GM23248 (cell line): Measurements from ENCODE around the gene KREMEN2. TPM values are rescaled to one million over a fixed set of nuclear protein-coding genes. Genes with fewer than 3 reads are reported as not detected.

ENCODE experiments used
- DNase-seq: peaks from one replicate; pipeline ENCODE4 v3.0.0-alpha.2; 2015
- H2AFZ ChIP-seq: fragments of 200-600 bp; sonication (generic); 2 replicates; pipeline ENCODE4 v1.6.1; 2016; ENCODE audit warnings: antibody characterized with exemption
- H3F3A ChIP-seq: fragments of 200-600 bp; sonication (generic); 2 replicates; pipeline ENCODE4 v1.6.1; 2016; ENCODE audit warnings: mild to moderate bottlenecking, antibody characterized with exemption, mixed run types; ENCODE audit not compliant: insufficient read depth
- H3K27ac ChIP-seq: fragments of 200-600 bp; sonication (generic); 2 replicates; pipeline ENCODE4 v1.5.1; 2016; ENCODE audit warnings: mild to moderate bottlenecking
- H3K27me3 ChIP-seq: fragments of 200-600 bp; sonication (generic); replicated peaks from 2 replicates; pipeline ENCODE4 v1.6.1; 2016; ENCODE audit warnings: mild to moderate bottlenecking; ENCODE audit not compliant: insufficient read depth
- H3K36me3 ChIP-seq: fragments of 200-600 bp; sonication (generic); 2 replicates; pipeline ENCODE4 v1.6.1; 2016; ENCODE audit warnings: low read depth, mild to moderate bottlenecking
- H3K4me1 ChIP-seq: fragments of 200-600 bp; sonication (generic); 2 replicates; pipeline ENCODE4 v1.6.1; 2016; ENCODE audit warnings: mild to moderate bottlenecking; ENCODE audit not compliant: insufficient read depth
- H3K4me2 ChIP-seq: fragments of 200-600 bp; sonication (generic); one replicate; pipeline ENCODE4 v1.6.1; 2016; ENCODE audit warnings: mild to moderate bottlenecking; ENCODE audit not compliant: unreplicated experiment
- H3K4me3 ChIP-seq: fragments of 200-600 bp; sonication (generic); 2 replicates; pipeline ENCODE4 v1.5.1; 2016; ENCODE audit warnings: mild to moderate bottlenecking
- H3K79me2 ChIP-seq: fragments of 200-600 bp; sonication (generic); 2 replicates; pipeline ENCODE4 v1.6.1; 2016; ENCODE audit warnings: mild to moderate bottlenecking; ENCODE audit not compliant: insufficient read depth
- H3K9ac ChIP-seq: fragments of 200-600 bp; sonication (generic); 2 replicates; pipeline ENCODE4 v1.6.1; 2016; ENCODE audit warnings: mild to moderate bottlenecking
- H3K9me2 ChIP-seq: fragments of 200-600 bp; sonication (generic); 2 replicates; pipeline ENCODE4 v1.6.1; 2016; ENCODE audit warnings: mixed run types, mild to moderate bottlenecking, moderate library complexity; ENCODE audit not compliant: insufficient read depth
- H3K9me3 ChIP-seq: fragments of 200-600 bp; sonication (generic); one replicate; pipeline ENCODE4 v1.6.1; 2017; ENCODE audit warnings: low read depth
- H4K20me1 ChIP-seq: fragments of 200-600 bp; sonication (generic); 2 replicates; pipeline ENCODE4 v1.6.0; 2016; ENCODE audit not compliant: insufficient read depth
- EZH2 ChIP-seq: fragments of 200-600 bp; sonication (generic); IDR thresholded peaks from 2 replicates; pipeline ENCODE4 v1.6.1; 2018; ENCODE audit warnings: antibody characterized with exemption, mild to moderate bottlenecking; ENCODE audit not compliant: insufficient read depth, poor library complexity, severe bottlenecking
- EZH2phosphoT487 ChIP-seq: fragments of 200-600 bp; sonication (generic); IDR thresholded peaks from 2 replicates; pipeline ENCODE4 v1.6.1; 2018; ENCODE audit warnings: antibody characterized with exemption, moderate library complexity, mild to moderate bottlenecking, low read depth; ENCODE audit not compliant: insufficient read depth
- WGBS, 2 experiments: methylation state at CpG; one replicate each; pipeline ENCODE4 v1.1.6; 2015 to 2017; ENCODE audit warnings: low lambda C conversion rate in 2 of 2, low coverage in 1 of 2; ENCODE audit errors: missing lambda C conversion rate in 2 of 2; 5-methylcytosine and 5-hydroxymethylcytosine counted together
- in situ Hi-C: fragments of 300-500 bp; cut with MboI; formaldehyde crosslinking; loops from 2 replicates; pipeline ENCODE4 v1.15.0; 2020
- polyA plus RNA-seq: library from polyadenylated mRNA; unstranded; fragments of >200 nt; fragmentation: Nextera tagmentation; extraction: Ambion mirVana; gene quantifications from 2 replicates; pipeline ENCODE4 v1.2.1, GENCODE V29; 2016
- small RNA-seq: library from RNA; depleted of rRNA; stranded (forward); fragments of <200 nt; gene quantifications from one replicate; pipeline ENCODE3, GENCODE V24; 2014; ENCODE audit warnings: low read depth, low replicate concordance
- total RNA-seq: library from RNA; depleted of rRNA; stranded (reverse); fragments of >200 nt; shearing (Covaris generic); gene quantifications from 2 replicates; pipeline ENCODE4 v1.2.3, GENCODE V29; 2014; rRNA removed

The KREMEN2 gene
- total and polyA plus RNA-seq, 2 experiments from 2014 or later, result not detected

DNA sequence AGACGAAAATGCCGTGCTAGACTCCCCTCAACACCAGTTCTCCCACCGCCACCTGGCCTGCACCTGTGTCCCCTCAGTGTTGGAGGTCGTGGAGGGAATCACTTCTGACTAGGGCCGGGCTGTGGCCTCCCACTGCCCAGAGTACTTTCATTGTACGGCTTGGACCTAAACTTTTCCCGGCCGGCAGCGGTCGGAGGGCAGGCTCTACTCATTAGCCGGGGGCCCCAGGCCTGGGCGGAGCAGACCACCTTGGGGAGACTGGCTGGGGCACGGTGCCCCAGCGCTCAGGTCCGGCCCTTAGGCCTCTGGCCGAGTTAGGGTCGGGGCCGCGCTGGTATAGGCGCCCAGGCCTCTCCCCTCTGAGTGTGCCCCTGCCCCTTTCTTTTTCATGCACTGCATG, 53.3 kb downstream of the KREMEN2 start:
- Histone ChIP-seq H2AFZ (no peak overlapping the region), H3K27me3 (peaks cover 4% of the 10 kb centered on the region; the same call in 1 of the 2 replicates), H4K20me1 (no peaks in the 10 kb centered on the region), H3K9me2 (no peaks in the 10 kb centered on the region), H3K36me3 (peaks cover 2% of the 10 kb centered on the region; the same call in 1 of the 2 replicates), H3K4me2 (no peak overlapping the region), H3K79me2 (no peaks in the 10 kb centered on the region), H3K4me3 (no peak overlapping the region), H3K27ac (no peak overlapping the region), H3K9ac (no peak overlapping the region), H3K9me3 (no peaks in the 10 kb centered on the region), H3F3A (peaks cover 4% of the 10 kb centered on the region; the same call in 1 of the 2 replicates), H3K4me1 (peaks cover 6% of the 10 kb centered on the region; the same call in 1 of the 2 replicates)
- WGBS, 2 experiments, result 54 to 59% methylated on average over 15 to 20 of the region's 20 CpGs
- TF ChIP-seq EZH2 (no peak), EZH2phosphoT487 (no peak)
- in situ Hi-C loops, result no loop called here
- no peak for DNase-seq

Small RNAs within 50 kb of the gene (small RNA-seq; reads per million reads assigned to genes)
- gene LINC00514, result not detected

Other genes with a start within 250 kb of the KREMEN2 start
- gene PRSS27, start 244.1 kb upstream of the KREMEN2 start, total RNA-seq, result 0.76 TPM in 1 of 2 replicates, not detected in the other
- 0.68 and 0.80 TPM in 2 replicates for gene PRSS27, start 244.1 kb upstream of the KREMEN2 start, polyA plus RNA-seq
- 42.6 and 53.6 TPM in 2 replicates for gene SRRM2, start 211.6 kb upstream of the KREMEN2 start, total RNA-seq
- 173 and 202 TPM in 2 replicates for gene SRRM2, start 211.6 kb upstream of the KREMEN2 start, polyA plus RNA-seq
- 320 and 713 TPM in 2 replicates for gene ELOB, start 187.0 kb upstream of the KREMEN2 start, total RNA-seq
- gene ELOB, start 187.0 kb upstream of the KREMEN2 start, polyA plus RNA-seq, result 565 and 586 TPM in 2 replicates
- not detected in 2 replicates for gene PRSS33, start 176.7 kb upstream of the KREMEN2 start, total RNA-seq
- gene PRSS33, start 176.7 kb upstream of the KREMEN2 start, polyA plus RNA-seq, result not detected in 2 replicates
- gene PRSS41, start 165.8 kb upstream of the KREMEN2 start, total RNA-seq, result not detected in 2 replicates
- not detected in 2 replicates for gene PRSS41, start 165.8 kb upstream of the KREMEN2 start, polyA plus RNA-seq
- gene PRSS21, start 147.0 kb upstream of the KREMEN2 start, total RNA-seq, result not detected in 2 replicates
- gene PRSS21, start 147.0 kb upstream of the KREMEN2 start, polyA plus RNA-seq, result not detected in 2 replicates
- gene ZG16B, start 134.0 kb upstream of the KREMEN2 start, total RNA-seq, result not detected in 2 replicates
- not detected in 2 replicates for gene ZG16B, start 134.0 kb upstream of the KREMEN2 start, polyA plus RNA-seq
- gene PRSS22, start 106.1 kb upstream of the KREMEN2 start, total RNA-seq, result not detected in 2 replicates
- not detected in 2 replicates for gene PRSS22, start 106.1 kb upstream of the KREMEN2 start, polyA plus RNA-seq
- 60.3 and 112 TPM in 2 replicates for gene FLYWCH2, start 81.1 kb upstream of the KREMEN2 start, total RNA-seq
- 48.6 and 53.6 TPM in 2 replicates for gene FLYWCH2, start 81.1 kb upstream of the KREMEN2 start, polyA plus RNA-seq
- 43.3 and 44.7 TPM in 2 replicates for gene FLYWCH1, start 52.3 kb upstream of the KREMEN2 start, total RNA-seq
- gene FLYWCH1, start 52.3 kb upstream of the KREMEN2 start, polyA plus RNA-seq, result 16.0 and 18.7 TPM in 2 replicates
- gene PAQR4, start 5.1 kb downstream of the KREMEN2 start, total RNA-seq, result 7.7 and 11.3 TPM in 2 replicates
- gene PAQR4, start 5.1 kb downstream of the KREMEN2 start, polyA plus RNA-seq, result 5.1 and 5.6 TPM in 2 replicates
- 11.0 and 15.6 TPM in 2 replicates for gene PKMYT1, start 16.2 kb downstream of the KREMEN2 start, total RNA-seq
- gene PKMYT1, start 16.2 kb downstream of the KREMEN2 start, polyA plus RNA-seq, result 21.1 TPM in 2 replicates
- gene CLDN9, start 48.6 kb downstream of the KREMEN2 start, total RNA-seq, result not detected in 2 replicates
- gene CLDN9, start 48.6 kb downstream of the KREMEN2 start, polyA plus RNA-seq, result 0.09 TPM in 1 of 2 replicates, not detected in the other
- not detected in 2 replicates for gene CLDN6, start 53.9 kb downstream of the KREMEN2 start, total RNA-seq
- gene CLDN6, start 53.9 kb downstream of the KREMEN2 start, polyA plus RNA-seq, result 0.32 and 0.33 TPM in 2 replicates
- gene TNFRSF12A, start 56.1 kb downstream of the KREMEN2 start, total RNA-seq, result 700 and 735 TPM in 2 replicates
- gene TNFRSF12A, start 56.1 kb downstream of the KREMEN2 start, polyA plus RNA-seq, result 864 and 895 TPM in 2 replicates
- gene HCFC1R1, start 59.7 kb downstream of the KREMEN2 start, total RNA-seq, result 5.8 and 7.2 TPM in 2 replicates
- 53.2 and 60.4 TPM in 2 replicates for gene HCFC1R1, start 59.7 kb downstream of the KREMEN2 start, polyA plus RNA-seq
- gene THOC6, start 59.8 kb downstream of the KREMEN2 start, total RNA-seq, result 12.3 and 17.7 TPM in 2 replicates
- gene THOC6, start 59.8 kb downstream of the KREMEN2 start, polyA plus RNA-seq, result 18.1 and 22.4 TPM in 2 replicates
- gene BICDL2, start 72.7 kb downstream of the KREMEN2 start, total RNA-seq, result 0.11 TPM in 1 of 2 replicates, not detected in the other
- 0.30 and 0.63 TPM in 2 replicates for gene BICDL2, start 72.7 kb downstream of the KREMEN2 start, polyA plus RNA-seq
- gene MMP25, start 82.3 kb downstream of the KREMEN2 start, total RNA-seq, result not detected in 2 replicates
- gene MMP25, start 82.3 kb downstream of the KREMEN2 start, polyA plus RNA-seq, result 0.16 and 0.23 TPM in 2 replicates
- gene IL32, start 101.4 kb downstream of the KREMEN2 start, total RNA-seq, result 0.76 TPM in 1 of 2 replicates, not detected in the other
- 0.56 and 1.0 TPM in 2 replicates for gene IL32, start 101.4 kb downstream of the KREMEN2 start, polyA plus RNA-seq
- not detected in 2 replicates for gene ZSCAN10, start 135.0 kb downstream of the KREMEN2 start, total RNA-seq
- gene ZSCAN10, start 135.0 kb downstream of the KREMEN2 start, polyA plus RNA-seq, result 0.08 TPM in 1 of 2 replicates, not detected in the other
- 12.5 and 14.6 TPM in 2 replicates for gene ZNF205, start 148.3 kb downstream of the KREMEN2 start, total RNA-seq
- 4.2 and 4.4 TPM in 2 replicates for gene ZNF205, start 148.3 kb downstream of the KREMEN2 start, polyA plus RNA-seq
- 7.3 and 7.7 TPM in 2 replicates for gene ZNF213, start 170.8 kb downstream of the KREMEN2 start, total RNA-seq
- gene ZNF213, start 170.8 kb downstream of the KREMEN2 start, polyA plus RNA-seq, result 5.3 and 5.4 TPM in 2 replicates
- gene OR1F1, start 223.9 kb downstream of the KREMEN2 start, total RNA-seq, result 5.3 TPM in 1 of 2 replicates, not detected in the other
- gene OR1F1, start 223.9 kb downstream of the KREMEN2 start, polyA plus RNA-seq, result not detected in 2 replicates